NT2/D1 (cell line): Measurements from ENCODE around the gene SSU72.

Source experiments
- DNase-seq: peaks from one replicate; pipeline ENCODE4 v3.0.0-alpha.2; 2011; ENCODE audit warnings: low read depth, low spot score
- H3K27me3 ChIP-seq: 2 replicates; pipeline ENCODE4 v1.6.0; 2011; ENCODE audit warnings: mild to moderate bottlenecking; ENCODE audit not compliant: insufficient read length, insufficient read depth
- H3K36me3 ChIP-seq: 2 replicates; pipeline ENCODE4 v1.6.1; 2011; ENCODE audit warnings: mild to moderate bottlenecking, low read length, mixed read lengths; ENCODE audit not compliant: insufficient read depth, insufficient read length
- H3K4me1 ChIP-seq: 2 replicates; pipeline ENCODE4 v1.5.1; 2011; ENCODE audit not compliant: insufficient read depth, insufficient read length
- H3K4me3 ChIP-seq: 2 replicates; pipeline ENCODE4 v1.5.1; 2011; ENCODE audit warnings: low read depth; ENCODE audit not compliant: insufficient read length
- H3K9ac ChIP-seq: 2 replicates; pipeline ENCODE4 v1.6.0; 2011; ENCODE audit warnings: low read depth; ENCODE audit not compliant: insufficient read length
- H3K9me3 ChIP-seq: 2 replicates; pipeline ENCODE4 v1.5.1; 2011; ENCODE audit warnings: mild to moderate bottlenecking, low read length; ENCODE audit not compliant: insufficient read depth
- SUZ12 ChIP-seq: IDR thresholded peaks from 2 replicates; pipeline ENCODE4 v1.6.1; 2011; ENCODE audit not compliant: insufficient read length, insufficient read depth; ENCODE audit errors: extremely low read depth
- YY1 ChIP-seq: IDR thresholded peaks from 2 replicates; pipeline ENCODE4 v1.6.1; 2011; ENCODE audit not compliant: insufficient read length, insufficient read depth
- ZNF274 ChIP-seq: IDR thresholded peaks from 2 replicates; pipeline ENCODE4 v1.6.1; 2011; ENCODE audit warnings: mild to moderate bottlenecking, low read depth, low read length

The SSU72 gene

GRCh38 chr1:1542766-1543705 lies 31.6 kb downstream of the SSU72 start:
- Histone ChIP-seq H3K4me3 (no peak overlapping the region), H3K9ac (no peak overlapping the region), H3K27me3 (no peaks in the 10 kb centered on the region), H3K9me3 (no peaks in the 10 kb centered on the region), H3K36me3 (peaks cover 72% of the 10 kb centered on the region), H3K4me1 (peaks cover 13% of the 10 kb centered on the region)
- TF ChIP-seq YY1, result no peak
- no peak for TF ChIP-seq ZNF274
- no peak for TF ChIP-seq SUZ12
- no peak for DNase-seq

GRCh38 chr1:1541956-1542765 lies 32.5 kb downstream of the SSU72 start:
- DNase-seq, result no peak
- no peaks in the 10 kb centered on the region for H3K9me3 ChIP-seq
- no peaks in the 10 kb centered on the region for H3K27me3 ChIP-seq
- peaks cover 9% of the 10 kb centered on the region for H3K4me1 ChIP-seq
- no peak for TF ChIP-seq YY1
- no peak for TF ChIP-seq ZNF274
- TF ChIP-seq SUZ12, result no peak
- peaks cover 70% of the 10 kb centered on the region for H3K36me3 ChIP-seq
- no peak overlapping the region for H3K9ac ChIP-seq
- no peak overlapping the region for H3K4me3 ChIP-seq

- Histone ChIP-seq H3K9ac (peak overlapping the region; percentile 74), H3K4me3 (peak overlapping the region; percentile 30), H3K9me3 (no peaks in the 10 kb centered on the region), H3K27me3 (no peaks in the 10 kb centered on the region), H3K4me1 (peaks cover 11% of the 10 kb centered on the region), H3K36me3 (peaks cover 62% of the 10 kb centered on the region)
- DNase-seq, result no peak
- TF ChIP-seq YY1 (no peak), ZNF274 (no peak), SUZ12 (no peak)
Measured at GRCh38 chr1:1540818-1541628, 33.6 kb downstream of the SSU72 start.

- Histone ChIP-seq H3K36me3 (peaks cover 60% of the 10 kb centered on the region), H3K9me3 (no peaks in the 10 kb centered on the region)
Measured at GRCh38 chr1:1540090-1540817, 34.4 kb downstream of the SSU72 start, which contains the start of gene TMEM240. TSS of gene TMEM240 (minus strand) at chr1:1540624. CDS start at chr1:1540346, 278 bp downstream.

GRCh38 chr1:1539310-1540089 lies 35.2 kb downstream of the SSU72 start:
- Histone ChIP-seq H3K4me3 (peak overlapping the region; percentile 18), H3K4me1 (peaks cover 11% of the 10 kb centered on the region), H3K9me3 (no peaks in the 10 kb centered on the region), H3K9ac (peak overlapping the region; percentile 72), H3K27me3 (no peaks in the 10 kb centered on the region), H3K36me3 (peaks cover 52% of the 10 kb centered on the region)
- TF ChIP-seq YY1 (no peak), ZNF274 (no peak)
- DNase-seq, result no peak

More at GRCh38 chr1:1540090-1540817, 34.4 kb downstream of the SSU72 start, which contains the start of gene TMEM240:
- no peak for TF ChIP-seq SUZ12
- no peak for TF ChIP-seq YY1
- no peak for TF ChIP-seq ZNF274
- H3K27me3 ChIP-seq, result no peaks in the 10 kb centered on the region
- peak; percentile 56 for DNase-seq
- H3K4me3 ChIP-seq, result peak within 1 kb of the TSS; percentile 30
- H3K4me1 ChIP-seq, result peaks cover 11% of the 10 kb centered on the region
- H3K9ac ChIP-seq, result peak within 1 kb of the TSS; percentile 74

GRCh38 chr1:1538989-1539309 lies 35.7 kb downstream of the SSU72 start:
- Histone ChIP-seq H3K9me3 (no peaks in the 10 kb centered on the region), H3K4me3 (no peak overlapping the region), H3K9ac (peak overlapping the region; percentile 72), H3K27me3 (no peaks in the 10 kb centered on the region), H3K4me1 (peaks cover 11% of the 10 kb centered on the region), H3K36me3 (peaks cover 49% of the 10 kb centered on the region)
- no peak for DNase-seq
- TF ChIP-seq YY1 (no peak), SUZ12 (no peak), ZNF274 (no peak)
